Measurements from ENCODE around the gene PIBF1.
A peak's percentile ranks its signal among the peaks of the same experiment; 100 is the strongest.
"Not testable (repeated sequence)": the region's sequence is repeated elsewhere in the genome, so short reads cannot be mapped to it uniquely, and the experiment has no call there.

The PIBF1 gene

GRCh38 chr13:72781451-72782439 lies at the start of gene PIBF1, which contains the start of gene DIS3:
PIBF1 (plus strand) TSS chr13:72782133; CDS start chr13:72783470, 1,337 bp downstream.
DIS3 (minus strand) TSS chr13:72781900; CDS start chr13:72781832, 68 bp downstream.
- DNase-seq (ENCODE audit: extremely low read depth in 1 of 2, low read depth in 1 of 2): peak; percentile 84 to 90

- no peak for DNase-seq (ENCODE audit: extremely low read depth in 1 of 2, low read depth in 1 of 2)
Observed at GRCh38 chr13:72737033-72737432, 44.9 kb upstream of the PIBF1 start.

- DNase-seq (ENCODE audit: extremely low read depth in 1 of 2, low read depth in 1 of 2): no peak
Observed at GRCh38 chr13:72740015-72740414, 41.9 kb upstream of the PIBF1 start.

- DNase-seq (ENCODE audit: extremely low read depth in 1 of 2, low read depth in 1 of 2): no peak
Observed at GRCh38 chr13:72745260-72745659, 36.7 kb upstream of the PIBF1 start.

GRCh38 chr13:72751220-72751619 lies 30.7 kb upstream of the PIBF1 start:
- no peak for DNase-seq (ENCODE audit: extremely low read depth in 1 of 2, low read depth in 1 of 2)

- no peak for DNase-seq (ENCODE audit: extremely low read depth in 1 of 2, low read depth in 1 of 2)
Observed at GRCh38 chr13:72754111-72754510, 27.8 kb upstream of the PIBF1 start.

GRCh38 chr13:72757792-72758535 lies 24.0 kb upstream of the PIBF1 start:
- DNase-seq (ENCODE audit: extremely low read depth in 1 of 2, low read depth in 1 of 2): no peak

- no peak for DNase-seq (ENCODE audit: extremely low read depth in 1 of 2, low read depth in 1 of 2)
Observed at GRCh38 chr13:72760189-72760588, 21.7 kb upstream of the PIBF1 start.

GRCh38 chr13:72763411-72763810 lies 18.5 kb upstream of the PIBF1 start:
- no peak for DNase-seq (ENCODE audit: extremely low read depth in 1 of 2, low read depth in 1 of 2)

- DNase-seq (ENCODE audit: extremely low read depth in 1 of 2, low read depth in 1 of 2): no peak
Observed at GRCh38 chr13:72774019-72774418, 7.9 kb upstream of the PIBF1 start.

GRCh38 chr13:72782717-72783116 lies 784 bp downstream of the PIBF1 start:
- no peak for DNase-seq (ENCODE audit: extremely low read depth in 1 of 2, low read depth in 1 of 2)

- not testable (repeated sequence) for DNase-seq (ENCODE audit: extremely low read depth in 1 of 2, low read depth in 1 of 2)
Observed at GRCh38 chr13:72784679-72785078, 2.7 kb downstream of the PIBF1 start.

- DNase-seq (ENCODE audit: extremely low read depth in 1 of 2, low read depth in 1 of 2): no peak
Observed at GRCh38 chr13:72788831-72789230, 6.9 kb downstream of the PIBF1 start.

GRCh38 chr13:72792640-72793039 lies 10.7 kb downstream of the PIBF1 start:
- no peak for DNase-seq (ENCODE audit: extremely low read depth in 1 of 2, low read depth in 1 of 2)

GRCh38 chr13:72798817-72799216 lies 16.9 kb downstream of the PIBF1 start:
- no peak for DNase-seq (ENCODE audit: extremely low read depth in 1 of 2, low read depth in 1 of 2)

GRCh38 chr13:72804301-72804700 lies 22.4 kb downstream of the PIBF1 start:
- no peak for DNase-seq (ENCODE audit: extremely low read depth in 1 of 2, low read depth in 1 of 2)

GRCh38 chr13:72805676-72806346 lies 23.9 kb downstream of the PIBF1 start:
- DNase-seq (ENCODE audit: extremely low read depth in 1 of 2, low read depth in 1 of 2): no peak

- DNase-seq (ENCODE audit: extremely low read depth in 1 of 2, low read depth in 1 of 2): not testable (repeated sequence)
Observed at GRCh38 chr13:72806514-72806913, 24.6 kb downstream of the PIBF1 start.

GRCh38 chr13:72808917-72809500 lies 27.1 kb downstream of the PIBF1 start:
- DNase-seq (ENCODE audit: extremely low read depth in 1 of 2, low read depth in 1 of 2): no peak

GRCh38 chr13:72820156-72820897 lies 38.4 kb downstream of the PIBF1 start:
- DNase-seq (ENCODE audit: extremely low read depth in 1 of 2, low read depth in 1 of 2): no peak
